Measurements from ENCODE around the gene DFFB.

- no peak for TF ChIP-seq CTCF (conservative IDR thresholded peaks at IDR 0.05)
- no peak for TF ChIP-seq ZFX (IDR thresholded peaks at IDR 0.05)
These were observed 71.3 kb downstream of the DFFB start for GRCh38 chr1:3928586-3928985.

Measured in C4-2B (cell line).